CD4-positive, alpha-beta T cell treated with Interleukin-17A for 4 hours (primary cell): Measurements from ENCODE around the gene FBXW5.

Experiments used
- DNase-seq: peaks from one replicate; pipeline ENCODE4 v3.0.0-alpha.2; 2020; ENCODE audit warnings: mixed read lengths

Gene FBXW5

DNA sequence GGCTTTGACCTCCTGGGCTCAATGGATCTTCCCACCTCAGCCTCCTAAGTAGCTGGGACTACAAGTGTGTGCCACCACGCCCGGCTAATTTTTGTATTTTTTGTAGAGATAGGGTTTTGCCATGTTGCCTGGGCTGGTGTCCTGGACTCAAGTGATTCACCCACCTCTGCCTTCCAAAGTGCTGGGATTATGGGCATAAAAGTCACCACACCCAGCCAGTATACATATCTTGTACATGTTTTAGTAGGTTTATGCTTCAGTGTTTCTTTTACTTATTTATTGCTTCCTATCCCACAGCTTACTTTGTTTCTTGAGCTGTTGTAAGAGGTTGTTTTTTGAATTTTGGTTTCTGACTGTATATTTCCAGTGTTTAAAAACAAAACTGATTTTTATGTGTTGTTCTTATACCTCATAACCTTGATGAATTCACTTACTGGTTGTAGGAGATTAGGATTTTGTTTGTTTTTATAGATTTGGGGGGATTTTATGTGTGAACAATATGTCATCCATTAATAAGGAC, 12.9 kb downstream of the FBXW5 start:
- DNase-seq, result no peak

DNA sequence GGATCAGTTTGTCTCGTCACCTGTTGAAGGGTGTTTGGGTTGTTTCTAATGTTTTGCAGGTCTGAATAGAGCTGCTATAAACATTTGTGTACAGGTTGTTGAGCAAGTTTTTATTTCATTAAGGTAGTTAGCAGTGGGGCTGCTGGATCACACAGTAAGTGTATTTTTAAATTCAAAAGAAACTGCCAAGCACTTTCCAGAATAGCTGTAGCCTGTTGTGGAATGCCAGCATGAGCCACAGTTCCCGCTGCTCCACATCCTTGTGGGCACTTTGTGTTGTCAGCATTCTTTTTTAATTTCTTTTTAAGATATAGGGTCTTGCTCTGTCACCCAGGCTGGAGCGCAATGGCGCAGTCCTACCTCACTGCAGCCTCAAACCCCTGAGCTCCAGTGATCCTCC, 14.5 kb downstream of the FBXW5 start:
- DNase-seq, result no peak

DNA sequence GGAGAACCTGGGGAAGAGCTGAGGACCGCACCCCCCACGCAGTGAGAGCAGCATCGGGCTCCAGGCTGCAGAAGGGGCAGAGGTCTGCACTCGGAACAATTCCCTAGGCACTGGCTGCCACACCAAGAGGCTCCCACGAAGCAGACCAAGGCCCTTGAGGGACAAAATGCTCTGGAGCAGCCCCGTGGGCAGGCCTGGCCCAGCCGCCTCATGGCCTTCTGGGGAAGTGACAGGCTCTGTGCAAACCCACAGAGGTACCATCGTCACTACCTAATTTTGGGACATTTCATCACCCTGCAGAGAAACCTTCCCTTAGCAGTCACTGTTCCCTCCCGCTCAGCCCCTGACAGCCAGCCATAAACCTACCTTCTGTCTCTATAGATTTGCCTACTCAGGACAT, 15.9 kb downstream of the FBXW5 start:
- DNase-seq, result no peak

DNA sequence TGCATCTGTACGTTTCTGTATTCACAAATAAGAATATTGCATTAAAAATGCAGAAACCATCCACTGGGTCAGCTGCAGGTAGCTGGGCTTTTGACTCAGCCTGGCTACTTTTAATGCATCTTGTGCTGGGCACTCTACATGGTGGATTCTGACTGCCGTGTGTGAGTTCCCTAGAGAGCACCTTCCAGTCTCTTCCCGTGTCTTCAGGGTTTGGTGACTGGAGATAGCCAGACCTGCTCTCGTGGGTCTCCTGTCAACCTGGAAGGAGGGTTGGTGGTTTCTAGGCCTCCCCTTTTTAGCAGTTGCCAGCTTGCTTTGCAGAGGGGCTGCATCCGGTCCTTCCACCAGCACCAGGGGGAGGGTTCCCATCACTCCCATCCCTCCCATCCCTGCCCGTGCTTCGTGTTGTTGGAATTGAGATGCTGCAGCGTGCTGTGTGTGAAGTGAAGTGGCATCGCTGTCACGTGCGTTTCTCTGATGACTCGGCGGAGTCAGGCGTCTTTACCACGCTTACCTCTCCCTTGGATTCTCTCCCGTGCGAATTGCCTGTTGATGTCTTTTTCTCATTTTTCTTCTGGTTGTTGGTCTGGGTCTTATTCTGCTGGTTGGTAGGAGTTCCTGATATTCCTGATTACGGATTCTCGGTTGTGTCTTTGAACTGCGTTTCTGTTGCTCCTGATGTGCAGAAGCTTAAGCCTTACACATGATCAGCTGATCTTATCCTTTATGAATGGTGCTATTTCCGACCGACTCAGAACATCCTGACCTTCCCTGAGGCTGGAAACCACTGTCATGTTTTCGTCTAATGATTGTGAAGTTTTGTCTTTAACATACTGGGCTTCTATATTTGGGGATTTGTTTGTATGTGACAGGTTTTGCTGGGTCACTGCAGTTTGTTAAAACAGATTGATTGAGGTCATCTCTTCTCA, 16.9 kb downstream of the FBXW5 start:
- DNase-seq, result no peak

DNA sequence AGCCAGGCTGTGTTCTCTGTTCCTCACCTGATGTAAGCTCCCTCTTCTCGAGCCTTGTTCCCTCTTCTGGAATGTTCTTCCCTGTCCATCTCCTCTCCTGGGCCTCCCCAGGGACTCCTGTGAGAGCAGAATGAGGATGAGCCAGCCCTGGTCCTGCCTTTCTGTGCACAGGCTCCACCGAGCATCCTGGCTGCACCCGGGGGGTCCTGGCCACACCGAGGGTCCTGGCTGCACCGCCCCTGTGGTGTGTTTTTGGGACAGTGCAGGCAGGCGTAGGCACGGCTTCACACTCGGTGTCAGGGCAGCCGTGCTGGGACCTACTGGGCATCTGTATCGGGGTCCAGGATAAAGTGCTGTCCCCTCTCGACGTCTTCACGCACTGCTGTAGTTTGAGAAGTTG, 17.8 kb downstream of the FBXW5 start:
- DNase-seq, result no peak

DNA sequence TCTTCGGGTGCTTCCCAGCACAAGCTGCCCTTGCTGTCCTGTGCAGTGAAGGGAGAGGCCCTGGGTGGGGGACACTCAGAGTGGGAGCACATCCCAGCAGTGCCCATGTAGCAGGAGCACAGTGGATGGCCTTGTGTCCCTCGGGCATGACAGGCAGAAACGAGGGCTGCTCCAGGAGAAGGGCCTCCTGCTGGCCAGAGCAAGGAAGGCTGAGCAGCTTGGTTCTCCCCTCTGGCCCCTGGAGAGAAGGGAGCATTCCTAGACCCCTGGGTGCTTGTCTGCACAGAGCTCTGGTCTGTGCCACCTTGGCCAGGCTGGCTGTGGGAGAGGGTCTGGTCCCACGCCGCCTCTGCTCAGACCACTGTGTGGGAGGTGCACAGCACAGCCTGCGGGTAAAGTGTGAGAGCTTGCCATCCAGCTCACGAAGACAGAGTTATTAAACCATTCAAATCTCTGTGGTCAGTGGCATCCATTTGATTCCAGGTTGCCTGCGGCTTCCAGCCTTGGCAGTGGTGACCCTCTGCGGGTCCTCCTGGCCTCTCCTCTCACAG, 18.3 kb downstream of the FBXW5 start:
- DNase-seq, result no peak

GRCh38 chr9:136925414-136926153, 19.0 kb downstream of the FBXW5 start:
- no peak for DNase-seq

DNA sequence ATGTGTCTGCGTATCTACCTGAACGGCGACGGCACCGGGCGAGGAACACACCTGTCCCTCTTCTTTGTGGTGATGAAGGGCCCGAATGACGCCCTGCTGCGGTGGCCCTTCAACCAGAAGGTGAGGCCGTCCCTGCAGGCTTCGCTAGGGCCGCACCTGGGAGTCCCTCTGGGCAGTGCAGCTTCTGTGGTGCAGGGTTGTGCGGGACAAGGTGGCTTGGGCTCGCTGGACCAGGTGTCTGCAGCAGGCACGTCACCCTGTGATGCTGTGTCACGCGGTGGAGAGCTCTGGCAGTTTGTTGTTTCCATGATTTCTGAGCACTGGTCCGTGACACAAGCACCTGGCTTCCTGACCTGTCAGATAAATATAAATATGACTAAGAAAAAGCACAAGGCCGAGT, 20.7 kb downstream of the FBXW5 start:
- DNase-seq, result no peak

DNA sequence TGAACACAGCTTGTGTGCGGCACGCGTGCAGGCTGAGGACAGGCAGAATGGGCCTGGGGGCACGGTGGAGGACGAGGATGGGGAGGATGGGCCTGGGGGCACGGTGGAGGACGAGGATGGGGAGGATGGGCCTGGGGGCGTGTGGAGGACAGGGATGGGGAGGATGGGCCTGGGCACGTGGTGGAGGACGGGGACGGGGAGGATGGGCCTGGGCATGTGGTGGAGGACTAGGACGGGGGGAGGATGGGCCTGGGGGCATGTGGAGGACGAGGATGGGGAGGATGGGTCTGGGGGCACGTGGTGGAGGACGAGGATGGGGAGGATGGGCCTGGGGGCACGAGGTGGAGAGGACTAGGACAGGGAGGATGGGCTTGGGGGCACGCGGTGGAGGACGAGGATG, 22.0 kb downstream of the FBXW5 start:
- DNase-seq, result no peak

DNA sequence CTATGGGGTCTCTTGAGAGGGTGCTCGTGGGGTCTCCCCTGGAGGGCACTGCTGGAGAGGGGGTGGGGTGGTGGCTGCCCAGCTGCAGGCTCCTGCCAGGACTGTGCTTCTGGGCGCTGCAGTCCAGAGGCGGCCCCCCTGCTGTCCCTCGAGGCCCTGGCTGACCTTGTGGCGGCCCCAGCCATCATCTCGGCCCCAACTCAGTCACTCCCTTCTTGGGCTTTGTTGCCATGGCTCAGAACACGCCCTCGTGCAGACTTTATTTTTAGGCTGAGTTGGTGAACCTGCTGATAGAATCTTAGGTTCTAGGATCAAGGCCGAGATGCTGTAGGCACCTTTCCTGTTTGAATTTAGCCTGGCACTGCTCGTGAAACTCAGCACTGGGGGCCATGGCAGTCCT, 22.8 kb downstream of the FBXW5 start:
- no peak for DNase-seq

- no peak for DNase-seq
Measured at GRCh38 chr9:136921307-136921706, 23.2 kb downstream of the FBXW5 start.

- DNase-seq, result no peak
Measured at GRCh38 chr9:136920734-136921231, 23.8 kb downstream of the FBXW5 start.

DNA sequence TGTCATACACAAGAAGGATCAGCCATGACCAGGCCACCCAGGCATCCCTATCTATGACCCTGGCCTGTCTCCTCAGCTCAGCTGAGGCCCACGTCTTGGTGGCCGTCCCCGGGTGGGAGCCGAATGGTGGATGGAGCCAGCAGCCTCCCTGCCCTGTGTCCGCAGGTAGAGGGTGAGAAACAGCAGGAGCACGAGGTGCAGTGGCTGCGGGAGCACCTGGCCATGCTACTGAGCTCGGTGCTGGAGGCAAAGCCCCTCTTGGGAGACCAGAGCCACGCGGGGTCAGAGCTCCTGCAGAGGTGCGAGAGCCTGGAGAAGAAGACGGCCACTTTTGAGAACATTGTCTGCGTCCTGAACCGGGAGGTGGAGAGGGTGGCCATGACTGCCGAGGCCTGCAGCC, 24.5 kb downstream of the FBXW5 start:
- no peak for DNase-seq

- DNase-seq, result no peak
Measured at GRCh38 chr9:136917902-136918301, 26.6 kb downstream of the FBXW5 start.

- no peak for DNase-seq
Measured at GRCh38 chr9:136916330-136917184, 28.0 kb downstream of the FBXW5 start.

DNA sequence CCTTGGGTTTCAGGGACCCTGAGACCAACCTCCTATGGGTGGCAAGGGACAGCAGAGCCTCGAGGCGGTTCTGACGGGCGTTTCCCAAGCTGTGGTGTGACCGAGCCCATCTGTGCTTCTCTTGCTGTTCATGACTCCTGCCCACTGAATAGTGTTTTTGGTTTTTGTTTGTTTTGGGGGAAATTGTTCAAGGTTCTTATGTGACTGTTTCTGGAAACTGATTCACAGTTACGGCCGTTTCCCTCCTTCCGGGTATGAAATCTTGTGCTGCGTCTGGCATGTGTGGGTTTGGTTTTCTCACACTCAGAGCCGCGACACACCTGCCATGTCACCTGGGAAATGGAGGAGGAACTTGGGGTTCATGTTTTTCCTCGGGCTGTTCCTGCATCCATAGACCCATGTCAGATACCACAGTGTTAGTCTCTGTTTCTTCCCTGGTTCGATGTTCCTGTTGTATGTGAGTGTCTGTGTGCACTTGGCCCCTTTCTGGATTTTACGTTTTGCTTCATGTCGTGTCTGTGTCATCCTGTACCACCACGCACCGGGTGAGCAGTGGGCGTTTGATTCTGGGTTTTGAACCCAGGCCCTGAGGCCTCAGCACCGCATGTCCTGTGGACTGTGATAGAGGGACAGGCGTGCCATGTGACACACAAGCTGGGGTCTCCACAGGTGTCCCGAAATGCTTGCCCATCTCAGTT, 28.8 kb downstream of the FBXW5 start:
- no peak for DNase-seq

GRCh38 chr9:136913701-136914438, 30.7 kb downstream of the FBXW5 start:
- DNase-seq, result no peak

- DNase-seq, result peak; percentile 12
Measured at GRCh38 chr9:136910901-136911245, 33.7 kb downstream of the FBXW5 start.

DNA sequence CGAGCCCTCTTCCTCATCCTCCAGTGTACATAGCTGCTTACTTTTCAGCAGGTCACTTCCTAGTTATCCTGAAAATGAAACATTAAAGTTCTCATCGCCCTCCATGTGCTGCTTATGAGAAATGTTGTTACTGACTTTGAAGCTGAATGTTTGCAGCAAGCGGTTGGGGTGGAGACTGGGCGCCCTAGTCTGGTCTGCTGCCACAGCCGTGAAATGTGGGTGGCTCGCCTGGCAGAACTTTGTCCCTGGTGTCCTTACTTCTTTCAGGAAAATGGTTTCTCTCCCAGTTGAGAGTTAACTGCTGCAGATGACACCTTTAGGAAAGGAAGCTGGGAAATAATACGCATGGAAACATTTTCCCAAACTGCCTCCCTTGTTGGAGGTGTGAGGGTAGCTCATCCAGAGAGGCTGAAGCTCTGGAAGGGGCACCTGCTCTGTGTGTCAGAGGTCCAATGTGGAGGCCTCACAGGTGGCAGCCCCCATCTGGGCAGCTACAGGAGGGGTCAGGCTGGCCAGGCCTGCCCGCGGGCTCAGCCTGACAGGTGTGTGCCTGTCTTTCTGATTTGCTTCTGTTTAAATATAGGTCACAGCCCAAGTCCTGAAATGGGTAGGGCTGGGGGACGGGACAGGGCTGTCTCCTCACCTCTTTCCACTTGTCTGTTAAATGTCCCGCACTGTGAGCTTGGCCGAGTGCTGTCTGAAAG, 34.2 kb downstream of the FBXW5 start:
- DNase-seq, result no peak
